MM.1S (cell line): ENCODE results near the gene ZFYVE28.

Experiments used
- DNase-seq: peaks from one replicate; pipeline ENCODE4 v3.0.0-alpha.2; 2015
- H2AFZ ChIP-seq: fragments of 300-600 bp; sonication (generic); 2 replicates; pipeline ENCODE4 v1.6.0; 2016; ENCODE audit warnings: antibody characterized with exemption, low read length
- H3F3A ChIP-seq: fragments of 300-600 bp; sonication (generic); 2 replicates; pipeline ENCODE4 v1.6.1; 2016; ENCODE audit warnings: mild to moderate bottlenecking, antibody characterized with exemption, low read length, moderate library complexity, mixed read lengths; ENCODE audit not compliant: insufficient read depth
- H3K27ac ChIP-seq: fragments of 300-600 bp; sonication (generic); 2 replicates; pipeline ENCODE4 v1.5.1; 2016; ENCODE audit warnings: mild to moderate bottlenecking, low read length
- H3K27me3 ChIP-seq: fragments of 300-600 bp; sonication (generic); replicated peaks from 2 replicates; pipeline ENCODE4 v1.6.0; 2016; ENCODE audit warnings: low read length; ENCODE audit not compliant: insufficient read depth
- H3K36me3 ChIP-seq: fragments of 300-600 bp; sonication (generic); replicated peaks from 2 replicates; pipeline ENCODE4 v1.6.1; 2016; ENCODE audit warnings: mild to moderate bottlenecking, low read length, mixed read lengths; ENCODE audit not compliant: insufficient read depth
- H3K4me1 ChIP-seq: fragments of 300-600 bp; sonication (generic); 2 replicates; pipeline ENCODE4 v1.6.1; 2016; ENCODE audit warnings: low read length, mixed read lengths
- H3K4me2 ChIP-seq: fragments of 300-600 bp; sonication (generic); 2 replicates; pipeline ENCODE4 v1.6.0; 2016; ENCODE audit warnings: low read depth, low read length
- H3K4me3 ChIP-seq: fragments of 300-600 bp; sonication (generic); 2 replicates; pipeline ENCODE4 v1.5.1; 2016; ENCODE audit warnings: low read length, mixed read lengths
- H3K79me2 ChIP-seq: fragments of 300-600 bp; sonication (generic); 2 replicates; pipeline ENCODE4 v1.6.1; 2016; ENCODE audit warnings: mixed run types, low read length, mixed read lengths
- H3K9ac ChIP-seq: fragments of 300-600 bp; sonication (generic); 2 replicates; pipeline ENCODE4 v1.6.1; 2016; ENCODE audit warnings: low read length, mixed read lengths
- H3K9me2 ChIP-seq: fragments of 300-600 bp; sonication (generic); replicated peaks from 2 replicates; pipeline ENCODE4 v1.6.1; 2016; ENCODE audit warnings: mild to moderate bottlenecking, low read length, mixed read lengths; ENCODE audit not compliant: insufficient read depth
- H3K9me3 ChIP-seq: fragments of 300-600 bp; sonication (generic); replicated peaks from 2 replicates; pipeline ENCODE4 v1.6.1; 2016; ENCODE audit warnings: mild to moderate bottlenecking, low read length, mixed read lengths; ENCODE audit not compliant: insufficient read depth
- H4K20me1 ChIP-seq: fragments of 300-600 bp; sonication (generic); 2 replicates; pipeline ENCODE4 v1.6.1; 2016; ENCODE audit warnings: mild to moderate bottlenecking, low read length, moderate library complexity, mixed read lengths; ENCODE audit not compliant: insufficient read depth
- CTCF ChIP-seq: fragments of 300-600 bp; sonication (generic); IDR thresholded peaks from 2 replicates; pipeline ENCODE4 v1.5.1; 2016; ENCODE audit warnings: antibody characterized with exemption, low read length, mixed read lengths
- EZH2 ChIP-seq: fragments of 300-600 bp; sonication (generic); optimal IDR thresholded peaks from 2 replicates; pipeline ENCODE3; 2017; ENCODE audit warnings: low read depth, mild to moderate bottlenecking, antibody characterized with exemption, low read length, mixed read lengths
- EZH2phosphoT487 ChIP-seq: fragments of 300-600 bp; sonication (generic); IDR thresholded peaks from 2 replicates; pipeline ENCODE4 v1.6.1; 2018; ENCODE audit warnings: antibody characterized with exemption, low read length

ZFYVE28 gene

DNA sequence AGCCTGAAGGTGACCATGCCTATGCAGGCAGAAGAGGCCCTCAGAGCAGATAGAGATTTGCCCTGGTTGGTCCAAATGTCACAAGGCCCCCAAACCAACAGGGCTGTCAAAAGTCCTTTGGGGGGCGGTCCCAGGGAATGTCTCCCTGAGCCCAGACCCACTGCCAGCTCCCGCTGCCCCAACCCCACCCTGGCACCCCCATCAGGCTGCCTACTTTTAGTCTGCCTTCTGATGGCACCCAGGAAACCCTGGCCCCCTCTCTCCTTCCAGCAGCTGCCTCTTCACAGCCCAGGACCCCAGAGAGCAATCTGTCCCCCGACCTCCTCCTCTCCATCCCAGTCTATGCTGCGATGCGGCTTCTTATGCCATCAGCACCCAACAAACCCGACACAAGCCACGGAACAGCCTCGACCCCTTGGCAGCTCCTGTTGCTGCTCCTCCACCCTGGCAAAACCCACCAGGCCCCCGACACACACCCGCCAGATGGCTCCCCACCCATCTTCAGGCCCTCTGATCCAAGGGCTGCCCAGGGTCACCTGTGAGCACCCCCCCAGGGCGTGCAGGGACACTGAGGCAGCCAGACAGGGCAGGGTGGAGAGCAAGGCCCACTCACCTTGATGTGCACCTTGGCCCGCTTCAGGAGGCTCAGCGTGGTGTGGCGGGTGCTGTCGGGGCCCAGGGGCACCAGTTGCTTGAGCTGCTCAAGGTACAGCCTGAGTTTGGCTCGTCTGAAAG, 166.5 kb downstream of the ZFYVE28 start:
- no peak for DNase-seq
- no peak for TF ChIP-seq EZH2
- TF ChIP-seq CTCF: no peak
- TF ChIP-seq EZH2phosphoT487: no peak
- H3K4me3 ChIP-seq: no peak overlapping the region
- no peak overlapping the region for H3K27ac ChIP-seq
- no peaks in the 10 kb centered on the region for H3K9me3 ChIP-seq
- H3K4me1 ChIP-seq: no peaks in the 10 kb centered on the region
- H3K27me3 ChIP-seq: no peaks in the 10 kb centered on the region
- no peak overlapping the region for H2AFZ ChIP-seq
- H3K9ac ChIP-seq: no peak overlapping the region
- H3F3A ChIP-seq: no peaks in the 10 kb centered on the region
- H4K20me1 ChIP-seq: no peaks in the 10 kb centered on the region
- no peaks in the 10 kb centered on the region for H3K79me2 ChIP-seq
- no peaks in the 10 kb centered on the region for H3K9me2 ChIP-seq
- no peak overlapping the region for H3K4me2 ChIP-seq
- H3K36me3 ChIP-seq: no peaks in the 10 kb centered on the region

- TF ChIP-seq EZH2phosphoT487 (no peak), EZH2 (no peak), CTCF (no peak)
These were observed 167.2 kb downstream of the ZFYVE28 start for GRCh38 chr4:2251073-2251794.

GRCh38 chr4:2250357-2251072, 167.9 kb downstream of the ZFYVE28 start:
- Histone ChIP-seq H3F3A (no peaks in the 10 kb centered on the region), H2AFZ (no peak overlapping the region), H3K4me2 (no peak overlapping the region), H3K36me3 (no peaks in the 10 kb centered on the region), H3K9me3 (no peaks in the 10 kb centered on the region), H3K9ac (no peak overlapping the region), H4K20me1 (no peaks in the 10 kb centered on the region), H3K4me1 (no peaks in the 10 kb centered on the region; the same call in 1 of the 2 replicates), H3K27me3 (no peaks in the 10 kb centered on the region), H3K9me2 (no peaks in the 10 kb centered on the region), H3K4me3 (no peak overlapping the region), H3K27ac (no peak overlapping the region), H3K79me2 (no peaks in the 10 kb centered on the region)
- no peak for TF ChIP-seq EZH2phosphoT487
- no peak for TF ChIP-seq EZH2
- TF ChIP-seq CTCF: no peak
- no peak for DNase-seq

More at GRCh38 chr4:2251073-2251794, 167.2 kb downstream of the ZFYVE28 start:
- no peaks in the 10 kb centered on the region for H3F3A ChIP-seq
- no peaks in the 10 kb centered on the region for H4K20me1 ChIP-seq
- H3K4me2 ChIP-seq: no peak overlapping the region
- H3K79me2 ChIP-seq: no peaks in the 10 kb centered on the region
- H3K4me3 ChIP-seq: no peak overlapping the region
- H2AFZ ChIP-seq: no peak overlapping the region
- no peaks in the 10 kb centered on the region for H3K36me3 ChIP-seq
- no peak overlapping the region for H3K27ac ChIP-seq
- no peaks in the 10 kb centered on the region for H3K4me1 ChIP-seq
- H3K9me2 ChIP-seq: no peaks in the 10 kb centered on the region
- no peaks in the 10 kb centered on the region for H3K9me3 ChIP-seq
- no peak for DNase-seq
- H3K27me3 ChIP-seq: no peaks in the 10 kb centered on the region
- H3K9ac ChIP-seq: no peak overlapping the region
